Prostate gland (tissue), 2 donors: ENCODE measurements around the gene INSR. TPM values are rescaled to one million over a fixed set of nuclear protein-coding genes. Genes with fewer than 3 reads are reported as not detected.

Experiments
- DNase-seq: peaks from one replicate; pipeline ENCODE4 v3.0.0-alpha.2; 2019; ENCODE audit warnings: low spot score
- H3K27ac ChIP-seq, 2 donors: fragments of 200-600 bp; sonication (generic); 2 replicates each; pipeline ENCODE4 v1.5.1; 2017 to 2019
- H3K27me3 ChIP-seq: fragments of 200-600 bp; sonication (generic); replicated peaks from 2 replicates; pipeline ENCODE4 v1.5.1; 2019; ENCODE audit not compliant: insufficient read depth
- H3K36me3 ChIP-seq, 2 donors: fragments of 200-600 bp; sonication (generic); 1 replicate in 1 of 2; 2 replicates in 1 of 2; pipeline versions ENCODE4 v1.5.1 to v1.8.1; 2017 to 2019
- H3K4me1 ChIP-seq: fragments of 200-600 bp; sonication (generic); replicated peaks from 2 replicates; pipeline ENCODE4 v1.5.1; 2019
- H3K4me3 ChIP-seq, 2 donors: fragments of 200-600 bp; sonication (generic); 2 replicates each; pipeline ENCODE4 v1.5.1; 2017 to 2019
- H3K9me3 ChIP-seq: fragments of 200-600 bp; sonication (generic); 2 replicates; pipeline ENCODE4 v1.5.1; 2017
- POLR2A ChIP-seq: fragments of 450-650 bp; IDR thresholded peaks from one replicate; pipeline ENCODE4 v1.6.1; 2016; ENCODE audit warnings: antibody characterized with exemption, mild to moderate bottlenecking
- POLR2AphosphoS5 ChIP-seq: sonication (generic); formaldehyde crosslinking; IDR thresholded peaks from one replicate; pipeline ENCODE4 v1.6.1; 2017; ENCODE audit warnings: antibody characterized with exemption
- WGBS: methylation state at CpG from one replicate; pipeline ENCODE4 v1.1.5; 2018; 5-methylcytosine and 5-hydroxymethylcytosine counted together
- intact Hi-C: fragments of 100-400 bp; cut with DNase I; formaldehyde crosslinking; loops from one replicate; pipeline ENCODE4 v1.14.2; 2022
- total RNA-seq, 2 donors: library from RNA; depleted of rRNA; stranded (reverse); fragments of >200 nt; gene quantifications; one replicate each; pipeline ENCODE4 v1.1.0, GENCODE V29; 2016
- TF ChIP-seq, protein P1 (sequence below), 4 experiments: fragments of 200-600 bp in 2 of 4; fragments of 450-650 bp in 2 of 4; sonication (generic) in 2 of 4; IDR thresholded peaks; 1 replicate in 3 of 4; 2 replicates in 1 of 4; pipeline ENCODE4 v1.5.1; 2016 to 2019; ENCODE audit warnings: antibody characterized with exemption in 4 of 4, mild to moderate bottlenecking in 2 of 4, moderate library complexity in 2 of 4

The INSR gene
- total RNA-seq, 2 donors from 2014 or later = 51.2 to 124 TPM

DNA sequence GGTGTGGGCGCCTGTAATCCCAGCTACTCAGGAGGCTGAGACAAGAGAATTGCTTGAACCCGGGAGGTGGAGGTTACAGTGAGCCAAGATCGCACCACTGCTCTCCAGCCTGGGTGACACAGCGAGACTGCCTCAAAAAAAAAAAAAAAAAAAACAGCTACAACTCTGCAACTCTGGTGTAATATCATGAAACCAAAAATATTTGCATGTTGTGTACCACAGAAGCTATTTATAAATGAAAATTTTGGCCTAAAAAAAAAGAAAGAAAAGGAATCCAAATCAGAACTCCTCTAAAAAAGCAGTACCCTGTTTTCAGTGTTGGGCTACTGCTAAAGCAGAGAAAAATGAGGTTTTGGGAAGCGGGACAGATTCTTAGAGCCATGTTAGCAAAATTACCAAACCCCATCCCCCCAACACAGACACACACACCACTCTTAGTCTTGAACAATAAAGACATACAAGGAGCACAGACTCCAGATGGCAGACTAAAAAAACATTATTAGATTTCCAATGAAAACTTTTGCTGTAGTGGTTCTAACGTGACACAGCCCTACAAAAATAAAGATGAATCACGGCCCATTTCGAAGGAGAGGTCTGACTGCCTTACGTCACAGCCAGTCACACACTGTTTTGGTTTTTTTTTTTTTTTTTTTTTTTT is 51.5 kb downstream of the INSR start:
- Histone ChIP-seq H3K27ac (no peak overlapping the region), H3K36me3 (no peaks in the 10 kb centered on the region), H3K9me3 (no peaks in the 10 kb centered on the region), H3K27me3 (no peaks in the 10 kb centered on the region), H3K4me3 (no peak overlapping the region), H3K4me1 (no peaks in the 10 kb centered on the region)
- intact Hi-C loops = no loop called here
- no peak for DNase-seq
- TF ChIP-seq POLR2AphosphoS5 (peak; percentile 20), POLR2A (no peak)
- TF ChIP-seq, protein P1, sequence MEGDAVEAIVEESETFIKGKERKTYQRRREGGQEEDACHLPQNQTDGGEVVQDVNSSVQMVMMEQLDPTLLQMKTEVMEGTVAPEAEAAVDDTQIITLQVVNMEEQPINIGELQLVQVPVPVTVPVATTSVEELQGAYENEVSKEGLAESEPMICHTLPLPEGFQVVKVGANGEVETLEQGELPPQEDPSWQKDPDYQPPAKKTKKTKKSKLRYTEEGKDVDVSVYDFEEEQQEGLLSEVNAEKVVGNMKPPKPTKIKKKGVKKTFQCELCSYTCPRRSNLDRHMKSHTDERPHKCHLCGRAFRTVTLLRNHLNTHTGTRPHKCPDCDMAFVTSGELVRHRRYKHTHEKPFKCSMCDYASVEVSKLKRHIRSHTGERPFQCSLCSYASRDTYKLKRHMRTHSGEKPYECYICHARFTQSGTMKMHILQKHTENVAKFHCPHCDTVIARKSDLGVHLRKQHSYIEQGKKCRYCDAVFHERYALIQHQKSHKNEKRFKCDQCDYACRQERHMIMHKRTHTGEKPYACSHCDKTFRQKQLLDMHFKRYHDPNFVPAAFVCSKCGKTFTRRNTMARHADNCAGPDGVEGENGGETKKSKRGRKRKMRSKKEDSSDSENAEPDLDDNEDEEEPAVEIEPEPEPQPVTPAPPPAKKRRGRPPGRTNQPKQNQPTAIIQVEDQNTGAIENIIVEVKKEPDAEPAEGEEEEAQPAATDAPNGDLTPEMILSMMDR (IDR thresholded peaks at IDR 0.05) = no peak
- WGBS = 69% methylated on average over 9 of the region's 9 CpGs

DNA sequence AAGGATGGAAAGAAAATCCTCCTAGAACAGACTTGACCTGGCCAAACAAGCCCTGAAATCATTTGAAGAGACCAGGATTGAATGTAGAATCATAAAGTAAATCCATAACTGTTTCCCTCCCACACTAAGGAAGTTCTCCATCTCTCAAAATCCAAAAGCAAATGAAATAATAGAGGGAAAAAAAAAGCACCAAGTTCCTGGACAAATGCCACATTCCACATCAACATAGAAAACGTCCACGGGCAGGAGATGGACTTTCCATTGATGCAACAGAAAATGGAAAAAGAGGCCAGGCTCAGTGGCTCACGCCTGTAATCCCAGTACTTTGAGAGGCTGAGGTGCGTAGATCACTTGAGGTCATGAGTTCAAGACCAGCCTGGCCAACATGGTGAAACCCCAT is 56.2 kb downstream of the INSR start:
- TF ChIP-seq POLR2AphosphoS5 (no peak), POLR2A (no peak)
- TF ChIP-seq, protein P1 (IDR thresholded peaks at IDR 0.05) = no peak
- no peaks in the 10 kb centered on the region for H3K9me3 ChIP-seq
- H3K4me1 ChIP-seq = no peaks in the 10 kb centered on the region
- H3K4me3 ChIP-seq = no peak overlapping the region
- no peaks in the 10 kb centered on the region for H3K36me3 ChIP-seq
- no peak for DNase-seq
- H3K27ac ChIP-seq = no peak overlapping the region
- intact Hi-C loops = no loop called here
- no peaks in the 10 kb centered on the region for H3K27me3 ChIP-seq
- WGBS = 50% methylated on average over 4 of the region's 4 CpGs

DNA sequence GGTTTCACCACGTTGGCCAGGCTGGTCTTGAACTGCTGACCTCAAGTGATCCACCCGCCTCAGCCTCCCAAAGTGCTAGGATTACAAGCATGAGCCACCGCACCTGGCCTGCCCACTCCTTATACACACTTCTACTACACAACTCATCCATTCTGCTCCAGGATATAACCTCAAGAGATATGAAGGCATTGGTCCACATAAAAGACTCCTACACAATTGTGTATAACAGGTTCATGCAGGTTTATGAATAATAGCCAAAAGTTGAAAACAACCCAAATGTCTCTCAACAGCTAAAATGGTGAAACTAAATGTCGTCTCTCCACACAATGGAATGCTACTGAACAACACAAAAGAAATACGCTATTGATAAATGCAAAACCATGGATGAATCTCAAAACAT is 58.1 kb downstream of the INSR start:
- H3K4me1 ChIP-seq = no peaks in the 10 kb centered on the region
- TF ChIP-seq POLR2AphosphoS5 (no peak), POLR2A (no peak)
- TF ChIP-seq, protein P1 (IDR thresholded peaks at IDR 0.05) = no peak
- no peak overlapping the region for H3K4me3 ChIP-seq
- DNase-seq = no peak
- intact Hi-C loops = no loop called here
- H3K36me3 ChIP-seq = no peaks in the 10 kb centered on the region
- H3K27me3 ChIP-seq = no peaks in the 10 kb centered on the region
- H3K9me3 ChIP-seq = no peaks in the 10 kb centered on the region
- H3K27ac ChIP-seq = no peak overlapping the region
- 47% methylated on average over 5 of the region's 5 CpGs for WGBS

DNA sequence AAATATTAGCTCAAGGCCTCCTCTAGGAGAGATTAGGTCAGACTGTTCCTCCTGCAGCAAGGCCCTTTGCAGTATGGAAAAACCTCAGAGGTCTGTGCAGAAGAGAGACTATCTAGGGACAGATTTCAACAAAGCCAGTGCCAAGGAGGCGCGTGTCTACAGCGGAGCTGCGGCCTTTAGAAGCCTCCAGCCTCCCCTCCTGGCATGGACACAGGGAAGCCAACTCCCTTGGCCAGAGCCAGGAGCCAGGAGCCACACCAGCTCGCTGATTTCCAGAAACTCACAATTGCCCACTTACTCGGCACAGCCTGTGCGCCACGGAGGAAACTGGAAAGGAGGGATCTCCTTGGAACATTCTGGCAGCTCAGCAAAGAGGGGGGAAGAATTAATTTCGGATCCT is 63.4 kb downstream of the INSR start:
- no peaks in the 10 kb centered on the region for H3K27me3 ChIP-seq
- intact Hi-C loops = no loop called here
- no peaks in the 10 kb centered on the region for H3K4me1 ChIP-seq
- no peak overlapping the region for H3K27ac ChIP-seq
- TF ChIP-seq POLR2AphosphoS5 (no peak), POLR2A (no peak)
- TF ChIP-seq, protein P1 (IDR thresholded peaks at IDR 0.05) = no peak
- no peaks in the 10 kb centered on the region for H3K36me3 ChIP-seq
- no peak for DNase-seq
- H3K4me3 ChIP-seq = no peak overlapping the region
- H3K9me3 ChIP-seq = no peaks in the 10 kb centered on the region
- 65% methylated on average over 9 of the region's 9 CpGs for WGBS

DNA sequence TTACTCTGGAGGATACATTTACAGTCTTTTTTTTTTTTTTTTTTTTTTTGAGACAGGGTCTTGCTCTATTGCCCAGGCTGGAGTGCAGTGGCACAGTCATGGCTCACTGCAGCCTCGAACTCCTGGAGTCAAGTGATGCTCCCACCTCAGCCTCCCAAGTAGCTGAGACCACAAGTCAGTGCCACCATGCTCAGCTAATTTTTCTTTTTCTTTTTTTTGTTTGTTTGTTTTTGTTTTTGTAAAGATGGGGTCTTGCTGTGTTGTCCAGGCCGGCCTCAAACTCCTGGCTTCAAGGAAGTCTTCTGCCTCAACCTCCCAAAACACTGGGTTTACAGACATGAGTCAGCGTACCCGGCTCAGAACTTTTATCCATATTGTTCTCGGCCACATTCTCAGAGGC is 64.5 kb downstream of the INSR start:
- no peaks in the 10 kb centered on the region for H3K27me3 ChIP-seq
- H3K4me3 ChIP-seq = no peak overlapping the region
- intact Hi-C loops = no loop called here
- WGBS = over 99% methylated on average over 5 of the region's 5 CpGs
- no peak overlapping the region for H3K27ac ChIP-seq
- H3K4me1 ChIP-seq = no peaks in the 10 kb centered on the region
- no peaks in the 10 kb centered on the region for H3K9me3 ChIP-seq
- H3K36me3 ChIP-seq = no peaks in the 10 kb centered on the region
- DNase-seq = no peak
- TF ChIP-seq POLR2AphosphoS5 = no peak
- TF ChIP-seq POLR2A = no peak
- TF ChIP-seq, protein P1 (IDR thresholded peaks at IDR 0.05) = no peak
